ENCODE results near the gene TSG101. TPM values are rescaled to one million over a fixed set of nuclear protein-coding genes. Genes with fewer than 3 reads are reported as not detected.

TSG101 gene
- total RNA-seq, 1 experiment from 2014 or later = 79.1 TPM

GRCh38 chr11:18564149-18564548, 37.4 kb upstream of the TSG101 start:
- no peaks in the 10 kb centered on the region for H3K4me1 ChIP-seq (ENCODE audit: control insufficient read depth, insufficient read depth, low read length)
- in situ Hi-C loops (cut with HindIII; ENCODE audit: low pct_unique_long_range_greater_than_20kb, low sequenced_read_pairs) (no loop called here), intact Hi-C loops (cut with micrococcal nuclease; ENCODE audit: unreplicated experiment) (no loop called here)
- TF ChIP-seq REST (IDR thresholded peaks at IDR 0.05; ENCODE audit: insufficient read depth in 1 of 2, low read depth in 2 of 2, low read length in 1 of 2) (no peak), TCF7L2 (IDR thresholded peaks at IDR 0.05; ENCODE audit: low read depth, low read length) (no peak), CTCF (IDR thresholded peaks at IDR 0.05) (no peak), POLR2AphosphoS5 (IDR thresholded peaks at IDR 0.05; ENCODE audit: low read depth, low read length) (no peak), SIN3A (IDR thresholded peaks at IDR 0.05; ENCODE audit: borderline replicate concordance, insufficient read depth, low read depth, low read length) (no peak)
- ChIA-PET CTCF (no interaction called here), POLR2A (interaction anchor here (0.6 to 0.8 kb wide), 2 partner anchors 37 to 1314 kb away, joined by 4 to 10 read pairs; partner anchors contain the start of gene TSG101)
- no peak overlapping the region for H3K27ac ChIP-seq (ENCODE audit: low read length)
- no peaks in the 10 kb centered on the region for H3K9me3 ChIP-seq (ENCODE audit: control insufficient read depth, insufficient read depth, low read depth, low read length)
- DNase-seq (ENCODE audit: low read depth, low spot score) (no peak), ATAC-seq (no peak)
- H3K4me3 ChIP-seq (ENCODE audit: low read depth in 2 of 2, low read length in 2 of 2) = no peak overlapping the region
- BruUV-seq (replicated peaks) = no TSS peak
- H3K27me3 ChIP-seq (ENCODE audit: control insufficient read depth, insufficient read depth, low read length) = no peaks in the 10 kb centered on the region
- H3K36me3 ChIP-seq (ENCODE audit: control insufficient read depth, insufficient read depth, low read length) = peaks cover 3% of the 10 kb centered on the region; the same call in 1 of the 2 replicates

- no peak for DNase-seq (ENCODE audit: low read depth, low spot score)
- no peaks in the 10 kb centered on the region for H3K4me1 ChIP-seq (ENCODE audit: control insufficient read depth, insufficient read depth, low read length)
- H3K36me3 ChIP-seq (ENCODE audit: control insufficient read depth, insufficient read depth, low read length) = peaks cover 3% of the 10 kb centered on the region; the same call in 1 of the 2 replicates
- intact Hi-C loops (cut with micrococcal nuclease; ENCODE audit: unreplicated experiment) = no loop called here
- in situ Hi-C loops (cut with HindIII; ENCODE audit: low pct_unique_long_range_greater_than_20kb, low sequenced_read_pairs) = no loop called here
- CTCF ChIA-PET = no interaction called here
- no TSS peak for BruUV-seq (replicated peaks)
- H3K4me3 ChIP-seq (ENCODE audit: low read depth in 2 of 2, low read length in 2 of 2) = no peak overlapping the region
- POLR2A ChIA-PET = no interaction called here
- H3K27ac ChIP-seq (ENCODE audit: low read length) = no peak overlapping the region
- TF ChIP-seq TCF7L2 (IDR thresholded peaks at IDR 0.05; ENCODE audit: low read depth, low read length) = no peak
- no peak for TF ChIP-seq POLR2AphosphoS5 (IDR thresholded peaks at IDR 0.05; ENCODE audit: low read depth, low read length)
- no peak for TF ChIP-seq SIN3A (IDR thresholded peaks at IDR 0.05; ENCODE audit: borderline replicate concordance, insufficient read depth, low read depth, low read length)
- TF ChIP-seq CTCF (IDR thresholded peaks at IDR 0.05) = no peak
- TF ChIP-seq REST (IDR thresholded peaks at IDR 0.05; ENCODE audit: insufficient read depth in 1 of 2, low read depth in 2 of 2, low read length in 1 of 2) = no peak
- H3K9me3 ChIP-seq (ENCODE audit: control insufficient read depth, insufficient read depth, low read depth, low read length) = no peaks in the 10 kb centered on the region
- H3K27me3 ChIP-seq (ENCODE audit: control insufficient read depth, insufficient read depth, low read length) = no peaks in the 10 kb centered on the region
- ATAC-seq = no peak
These were observed 36.5 kb upstream of the TSG101 start for GRCh38 chr11:18563090-18563730.

Measured in Panc1 (cell line).